NCI-H510A treated with DMSO at 0.1 percent for 48 hours (cell line): Measurements from ENCODE around the gene WDHD1.
"Not testable (repeated sequence)": the region's sequence is repeated elsewhere in the genome, so short reads cannot be mapped to it uniquely, and the experiment has no call there.

Experiments used
- DNase-seq: peaks from one replicate; lab custom pipeline; 2025; lab: John Stamatoyannopoulos, UW

WDHD1 gene

GRCh38 chr14:54952803-54953202 lies 74.1 kb downstream of the WDHD1 start:
- DNase-seq, result not testable (repeated sequence)

- no peak for DNase-seq
These were observed 79.7 kb downstream of the WDHD1 start for GRCh38 chr14:54947230-54947629.

GRCh38 chr14:54946500-54946899 lies 80.4 kb downstream of the WDHD1 start:
- no peak for DNase-seq

GRCh38 chr14:54944737-54945391 lies 82.0 kb downstream of the WDHD1 start:
- DNase-seq, result no peak

- DNase-seq, result no peak
These were observed 84.0 kb downstream of the WDHD1 start for GRCh38 chr14:54942913-54943312.

GRCh38 chr14:54936816-54937215 lies 90.1 kb downstream of the WDHD1 start:
- DNase-seq, result no peak

GRCh38 chr14:54935958-54936357 lies 90.9 kb downstream of the WDHD1 start:
- no peak for DNase-seq

- DNase-seq, result no peak
These were observed 91.8 kb downstream of the WDHD1 start for GRCh38 chr14:54935100-54935499.

- DNase-seq, result no peak
These were observed 93.9 kb downstream of the WDHD1 start for GRCh38 chr14:54933006-54933405.

- no peak for DNase-seq
These were observed 95.1 kb downstream of the WDHD1 start for GRCh38 chr14:54931598-54932340.

GRCh38 chr14:54931101-54931500 lies 95.8 kb downstream of the WDHD1 start:
- no peak for DNase-seq

GRCh38 chr14:54929556-54929955 lies 97.3 kb downstream of the WDHD1 start:
- no peak for DNase-seq

GRCh38 chr14:54928216-54928615 lies 98.7 kb downstream of the WDHD1 start:
- no peak for DNase-seq

GRCh38 chr14:54927551-54927950 lies 99.3 kb downstream of the WDHD1 start:
- no peak for DNase-seq

- DNase-seq, result not testable (repeated sequence)
These were observed 100.3 kb downstream of the WDHD1 start for GRCh38 chr14:54926570-54926969.

- no peak for DNase-seq
These were observed 104.3 kb downstream of the WDHD1 start for GRCh38 chr14:54922598-54922997.

- DNase-seq, result peak; percentile 27
These were observed 106.8 kb downstream of the WDHD1 start for GRCh38 chr14:54920052-54920451.

GRCh38 chr14:54919330-54919729 lies 107.6 kb downstream of the WDHD1 start:
- DNase-seq, result no peak

GRCh38 chr14:54918427-54918826 lies 108.5 kb downstream of the WDHD1 start:
- no peak for DNase-seq

GRCh38 chr14:54916101-54916500 lies 110.8 kb downstream of the WDHD1 start:
- no peak for DNase-seq

GRCh38 chr14:54909817-54910558 lies 116.9 kb downstream of the WDHD1 start:
- DNase-seq, result no peak

- DNase-seq, result not testable (repeated sequence)
These were observed 117.9 kb downstream of the WDHD1 start for GRCh38 chr14:54908973-54909372.

- DNase-seq, result no peak
These were observed 118.7 kb downstream of the WDHD1 start for GRCh38 chr14:54908190-54908589.
